A549 treated with AZD9567 at 1 μM for 4 hours (cell line): ENCODE measurements around the gene GNAI2. TPM values are rescaled to one million over a fixed set of nuclear protein-coding genes. Genes with fewer than 3 reads are reported as not detected.

ENCODE experiments used
- total RNA-seq: library from RNA; stranded (reverse); fragments of 200-300 nt; extraction: Qiagen RNA extraction; gene quantifications from 5 replicates; pipeline ENCODE4 v1.2.3, GENCODE V29; 2022; ENCODE audit not compliant: insufficient read depth

The GNAI2 gene
- 37.0 to 49.5 TPM (median 48.2 TPM) in 5 replicates for total RNA-seq

DNA sequence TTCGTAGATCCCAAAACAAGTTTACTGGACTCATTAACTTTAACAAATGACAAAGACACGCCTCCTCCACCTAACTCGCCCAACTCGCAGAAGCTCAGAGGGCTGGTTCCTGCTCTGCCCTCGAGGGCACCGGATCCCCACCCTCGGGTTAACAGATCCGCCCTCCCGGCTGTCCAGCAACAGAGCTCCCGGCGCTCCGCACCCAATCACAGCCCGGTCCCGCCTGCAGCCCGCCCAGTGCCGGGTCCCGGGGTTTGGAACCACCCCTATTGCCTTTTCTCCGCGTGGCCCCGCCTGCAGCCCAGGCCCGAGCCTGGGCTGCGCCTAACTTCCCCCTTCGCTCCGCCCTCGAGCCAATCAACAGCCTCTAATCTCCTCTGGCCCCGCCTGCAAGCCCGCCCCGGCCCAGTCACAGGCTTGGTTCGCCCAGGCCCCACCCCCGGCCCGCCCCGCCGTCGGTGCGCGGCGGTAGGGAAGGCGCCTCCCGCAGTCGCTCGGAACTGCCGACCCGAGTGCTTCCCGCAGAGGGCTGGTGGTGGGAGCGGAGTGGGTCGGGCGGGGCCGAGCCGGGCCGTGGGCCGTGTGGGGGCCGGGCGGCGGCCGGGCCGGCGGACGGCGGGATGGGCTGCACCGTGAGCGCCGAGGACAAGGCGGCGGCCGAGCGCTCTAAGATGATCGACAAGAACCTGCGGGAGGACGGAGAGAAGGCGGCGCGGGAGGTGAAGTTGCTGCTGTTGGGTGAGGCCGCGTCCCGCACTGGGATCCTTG lies at the start of gene GNAI2:
Gene GNAI2 (plus strand): TSS at position 489 of the 768 bp plus-strand sequence. CDS start 132 bp downstream, at position 621.

DNA sequence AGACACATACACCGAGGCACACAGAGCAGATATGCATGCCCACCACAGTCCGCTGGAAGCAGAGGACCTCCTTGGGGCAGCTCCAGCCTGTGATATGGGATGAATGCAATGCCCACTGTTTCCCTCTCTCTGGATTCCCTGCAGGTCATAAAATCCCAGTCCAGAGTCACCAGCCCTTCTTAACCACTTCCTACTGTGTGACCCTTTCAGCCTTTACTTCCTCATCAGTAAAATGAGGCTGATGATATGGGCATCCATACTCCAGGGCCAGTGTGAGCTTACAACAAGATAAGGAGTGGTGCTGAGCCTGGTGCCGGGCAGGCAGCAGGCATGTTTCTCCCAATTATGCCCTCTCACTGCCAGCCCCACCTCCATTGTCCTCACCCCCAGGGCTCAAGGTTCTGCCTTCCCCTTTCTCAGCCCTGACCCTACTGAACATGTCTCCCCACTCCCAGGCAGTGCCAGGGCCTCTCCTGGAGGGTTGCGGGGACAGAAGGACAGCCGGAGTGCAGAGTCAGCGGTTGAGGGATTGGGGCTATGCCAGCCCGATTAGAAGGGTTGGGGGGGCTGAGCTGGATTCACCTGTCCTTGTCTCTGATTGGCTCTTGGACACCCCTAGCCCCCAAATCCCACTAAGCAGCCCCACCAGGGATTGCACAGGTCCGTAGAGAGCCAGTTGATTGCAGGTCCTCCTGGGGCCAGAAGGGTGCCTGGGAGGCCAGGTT lies 44.9 kb upstream of the GNAI2 start, which contains the start of gene GNAT1:
Gene GNAT1 (plus strand): TSS at position 675 of the 725 bp plus-strand sequence. CDS start 116 bp downstream, outside the sequence.

DNA sequence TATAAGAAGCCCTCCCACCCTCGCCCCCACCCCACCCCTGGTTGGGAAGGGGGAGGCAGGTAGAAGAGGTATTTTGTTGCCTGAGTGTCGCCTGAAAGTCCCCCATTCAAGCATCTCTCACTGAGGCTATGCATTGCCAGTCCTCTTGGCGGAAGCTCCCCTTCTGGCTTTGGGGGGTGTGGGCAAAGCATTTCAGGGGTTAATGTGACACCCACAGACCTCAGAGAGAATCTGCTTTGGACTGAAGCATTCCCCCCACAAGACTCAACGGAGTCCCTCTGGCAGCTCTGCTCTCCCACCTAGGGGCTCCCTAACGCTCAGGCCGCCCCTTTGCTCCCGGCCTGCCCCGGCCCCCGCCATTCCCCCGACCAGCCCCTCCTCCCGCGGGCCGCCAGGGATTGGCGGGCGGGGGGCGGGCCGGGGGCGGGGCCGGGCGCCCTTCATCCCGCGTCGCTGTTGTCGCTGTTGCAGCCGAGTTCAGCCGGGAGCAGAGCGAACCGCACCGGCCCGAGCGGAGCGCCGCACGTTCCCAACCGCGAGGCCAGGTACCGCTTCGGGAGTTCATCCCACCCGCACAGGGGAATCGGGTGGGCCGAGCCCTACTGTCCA lies 31.1 kb upstream of the GNAI2 start, which contains the start of gene SLC38A3:
Gene SLC38A3 (plus strand): TSS at position 468 of the 609 bp plus-strand sequence. CDS start 8,929 bp downstream, outside the sequence.

DNA sequence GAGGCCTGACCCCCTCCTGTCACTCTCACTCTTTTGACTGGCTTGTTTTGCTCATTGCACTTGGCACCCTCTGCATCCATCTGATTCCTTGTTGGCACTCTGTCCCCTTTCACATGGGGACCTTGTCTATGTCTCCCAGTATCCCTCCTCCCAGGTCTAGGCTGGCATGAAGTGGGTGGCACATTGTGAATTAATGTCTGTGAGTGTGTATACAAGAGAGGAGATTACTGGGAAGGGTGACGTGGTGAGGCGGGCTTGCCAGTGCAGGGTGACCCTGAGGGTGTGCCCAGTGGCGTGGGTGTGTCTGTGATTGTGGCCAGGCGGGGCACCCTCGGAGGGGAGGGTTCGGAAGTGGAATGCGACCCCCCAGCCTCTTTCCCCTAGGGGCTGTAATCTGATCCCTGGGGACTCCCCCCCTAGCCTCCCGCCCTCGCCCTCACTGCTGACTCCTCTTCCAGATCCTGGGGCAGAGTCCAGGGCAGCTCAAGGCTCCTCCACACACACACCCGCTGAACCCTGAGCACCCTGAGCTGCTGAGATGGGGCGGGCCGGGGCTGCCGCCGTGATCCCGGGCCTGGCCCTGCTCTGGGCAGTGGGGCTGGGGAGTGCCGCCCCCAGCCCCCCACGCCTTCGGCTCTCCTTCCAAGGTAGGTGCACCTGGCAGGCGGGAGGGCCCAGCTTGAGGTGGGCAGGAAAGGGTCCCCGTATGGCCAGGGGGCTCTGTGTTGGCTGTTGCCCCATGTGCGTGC lies 32.9 kb downstream of the GNAI2 start, which contains the start of gene SEMA3B:
Gene SEMA3B (plus strand): TSS at position 445 of the 749 bp plus-strand sequence. CDS start 94 bp downstream, at position 539.

DNA sequence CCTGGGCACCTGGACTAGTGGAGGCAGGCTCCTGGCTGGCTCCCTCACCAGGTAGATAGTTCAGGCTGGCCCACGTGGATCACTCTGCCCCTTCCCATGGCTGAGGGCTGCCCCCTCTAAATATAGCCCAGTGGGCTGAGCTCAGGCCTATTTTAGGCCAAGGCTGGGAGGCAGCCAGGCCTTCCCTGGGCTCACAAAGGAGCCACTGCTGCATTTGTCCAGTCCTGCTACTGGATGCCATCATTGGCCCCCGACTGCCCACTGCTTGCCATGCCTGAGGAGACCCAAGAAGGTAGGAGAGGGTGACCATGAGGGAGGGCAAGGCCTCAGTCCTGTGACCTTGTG lies 42.8 kb downstream of the GNAI2 start, which contains the start of gene LSMEM2:
Gene LSMEM2 (plus strand): TSS at position 208 of the 345 bp plus-strand sequence. CDS start 27 bp downstream, at position 235.

DNA sequence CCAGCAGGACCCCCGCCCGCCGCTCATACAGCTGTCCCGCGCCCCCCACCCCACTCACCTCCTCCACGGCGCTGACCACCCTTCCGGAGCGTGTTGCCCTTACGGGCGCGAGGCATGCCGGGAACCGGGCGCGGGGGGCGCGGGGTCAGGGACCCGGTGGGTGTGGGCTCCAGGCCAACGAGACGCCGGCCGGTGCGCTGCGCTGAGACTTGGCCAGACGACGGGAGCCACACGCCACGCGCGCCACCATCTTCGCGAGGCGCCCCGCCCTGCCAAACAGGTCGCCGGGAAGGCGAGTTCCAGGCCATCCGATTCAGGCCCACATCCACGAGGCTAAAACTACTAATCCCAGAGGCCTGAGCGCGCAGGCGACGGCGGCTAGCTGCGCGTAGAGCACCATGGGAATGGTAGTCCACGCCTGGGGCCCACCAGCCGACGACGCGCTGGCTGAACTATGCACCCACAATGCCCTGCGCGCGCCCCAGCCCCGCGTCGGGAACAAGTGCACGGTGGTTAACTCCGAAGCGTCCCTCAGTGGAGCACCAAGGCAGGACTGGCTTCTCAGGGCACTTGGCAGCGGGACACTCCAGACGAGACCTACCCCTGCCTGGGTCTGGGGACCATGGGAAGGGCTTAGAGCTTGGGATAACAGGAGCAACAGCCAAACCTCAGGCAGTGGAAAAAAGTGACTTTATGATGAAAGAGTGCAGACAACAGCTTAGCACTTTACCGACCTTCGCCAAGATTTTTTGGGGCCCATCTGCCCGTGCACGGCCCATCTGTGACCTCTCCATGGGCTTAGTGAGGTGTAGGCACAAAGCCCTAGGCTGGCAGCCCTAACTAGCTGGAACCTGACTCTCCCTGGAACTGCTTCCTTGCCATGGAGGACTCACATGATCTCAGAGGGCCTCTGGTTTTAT lies 56.4 kb downstream of the GNAI2 start, which contains the start of gene IFRD2:
Gene IFRD2 (minus strand): TSS at position 271 of the 920 bp plus-strand sequence. CDS start 155 bp downstream, at position 116.

DNA sequence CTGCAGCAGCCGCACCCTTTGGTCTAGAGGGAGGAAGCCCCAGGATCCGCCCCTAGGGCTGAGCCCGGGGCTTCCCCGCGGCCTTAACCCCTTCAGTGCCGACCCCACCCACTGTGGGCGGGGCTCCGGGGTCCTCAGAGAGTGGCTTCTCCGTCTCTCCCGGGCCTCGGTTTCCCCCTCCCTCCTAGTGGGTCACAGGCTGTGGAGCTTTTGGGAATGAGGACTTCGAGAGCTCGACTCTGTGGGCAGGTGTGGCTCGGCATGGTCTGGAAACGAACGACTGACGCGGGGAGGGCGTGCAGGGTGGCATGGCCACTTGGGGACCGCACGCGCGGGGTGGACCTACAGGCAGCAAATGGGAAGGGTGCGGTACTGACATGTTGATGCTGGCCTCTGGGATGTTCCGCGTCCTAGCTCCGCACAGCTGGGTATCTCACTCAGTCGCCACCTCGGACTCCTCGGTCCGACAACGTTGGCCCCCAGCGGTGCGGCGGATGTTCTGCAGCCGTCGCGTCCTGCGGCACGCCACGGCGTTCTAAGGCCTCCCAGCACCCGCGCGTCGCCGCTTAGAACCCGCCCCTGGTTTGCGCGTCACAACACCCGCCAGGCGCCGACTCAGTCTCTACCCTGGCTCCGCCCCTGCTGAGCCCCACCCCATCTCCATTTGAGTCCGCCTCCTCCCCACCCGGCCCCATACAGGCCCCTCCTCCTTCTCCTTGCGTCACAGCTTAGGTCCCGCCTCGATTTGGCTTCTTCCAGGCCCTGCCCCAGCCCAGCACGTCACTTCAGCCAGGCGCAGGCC lies 63.0 kb downstream of the GNAI2 start, which contains the start of the genes HYAL3 and NAA80:
Gene HYAL3 (minus strand): TSS at position 570 of the 802 bp plus-strand sequence. CDS start 3,803 bp downstream, outside the sequence.
Gene NAA80 (minus strand): TSS at position 570 of the 802 bp plus-strand sequence. CDS start 1,942 bp downstream, outside the sequence.

DNA sequence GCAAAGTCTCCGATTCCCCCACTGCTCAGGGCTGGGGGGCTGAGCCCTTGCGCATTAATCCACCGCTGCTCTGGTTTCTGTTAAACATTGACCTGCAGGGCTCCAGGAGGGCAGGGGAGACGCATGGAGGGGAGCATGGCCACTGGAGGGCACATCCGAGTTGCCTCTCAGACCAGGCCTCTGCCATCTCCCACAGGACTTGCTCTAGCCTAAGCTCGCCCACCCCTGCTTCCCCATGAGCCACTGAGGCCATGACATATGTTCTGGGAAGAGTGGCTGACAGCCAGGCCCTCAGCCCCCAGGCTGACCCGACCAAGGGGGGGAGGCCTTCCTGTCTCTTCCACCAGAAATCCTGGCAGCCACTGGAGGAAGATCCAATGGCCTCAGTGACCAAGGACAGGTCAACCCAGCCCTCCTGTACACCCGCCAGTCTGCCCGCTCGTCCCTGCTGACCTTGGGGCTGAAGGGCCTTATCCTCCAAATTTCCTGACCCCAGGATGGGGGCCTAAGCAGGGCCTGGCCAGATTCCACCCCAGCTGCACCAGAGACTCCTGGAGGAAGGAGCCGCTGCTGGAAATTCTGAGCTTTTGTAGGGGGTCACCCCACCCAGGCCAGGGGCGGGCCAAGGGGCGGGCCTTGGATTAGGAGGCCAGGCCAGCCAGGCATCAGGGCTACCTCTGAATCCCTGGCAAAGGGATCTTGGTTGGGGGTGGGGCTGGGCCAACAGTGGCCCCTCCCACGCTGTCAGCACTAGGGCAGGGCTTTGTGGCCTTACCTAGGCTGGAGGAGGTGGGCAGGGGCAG lies 67.2 kb downstream of the GNAI2 start, which contains the start of gene HYAL1:
Gene HYAL1 (minus strand): TSS at position 562 of the 803 bp plus-strand sequence. CDS start 618 bp downstream, outside the sequence.

Other genes with a start within 250 kb of the GNAI2 start
- 24.9 to 39.4 TPM (median 39.0 TPM) in 5 replicates for gene RBM5, start 147.3 kb upstream of the GNAI2 start, total RNA-seq
- 9.3 to 14.6 TPM (median 13.9 TPM) in 5 replicates for gene SEMA3F, start 80.9 kb upstream of the GNAI2 start, total RNA-seq
- gene GNAT1, start 44.6 kb upstream of the GNAI2 start, total RNA-seq = not detected in 5 replicates
- gene SLC38A3, start 30.9 kb upstream of the GNAI2 start, total RNA-seq = 0.05 to 0.09 TPM in 2 of 5 replicates, not detected in the others
- 6.3 to 12.7 TPM (median 6.7 TPM) in 5 replicates for gene SEMA3B, start 32.9 kb downstream of the GNAI2 start, total RNA-seq
- 0.07 to 0.08 TPM (median 0.07 TPM) in 4 of 5 replicates, not detected in the other for gene LSMEM2, start 42.9 kb downstream of the GNAI2 start, total RNA-seq
- 64.7 to 88.5 TPM (median 84.1 TPM) in 5 replicates for gene IFRD2, start 56.2 kb downstream of the GNAI2 start, total RNA-seq
- gene HYAL3, start 63.2 kb downstream of the GNAI2 start, total RNA-seq = 6.8 to 10.1 TPM (median 8.3 TPM) in 5 replicates
- 4.3 to 8.6 TPM (median 8.3 TPM) in 5 replicates for gene NAA80, start 63.2 kb downstream of the GNAI2 start, total RNA-seq
- 0.40 to 0.48 TPM (median 0.46 TPM) in 4 of 5 replicates, not detected in the other for gene HYAL1, start 67.4 kb downstream of the GNAI2 start, total RNA-seq
- gene HYAL2, start 86.5 kb downstream of the GNAI2 start, total RNA-seq = 26.8 to 33.6 TPM (median 30.4 TPM) in 5 replicates
- 19.8 to 39.8 TPM (median 36.5 TPM) in 5 replicates for gene TUSC2, start 92.0 kb downstream of the GNAI2 start, total RNA-seq
- 14.4 to 22.0 TPM (median 21.2 TPM) in 5 replicates for gene RASSF1, start 104.6 kb downstream of the GNAI2 start, total RNA-seq
- gene ZMYND10, start 109.5 kb downstream of the GNAI2 start, total RNA-seq = 0.86 to 1.5 TPM (median 1.2 TPM) in 4 of 5 replicates, not detected in the other
- gene NPRL2, start 114.6 kb downstream of the GNAI2 start, total RNA-seq = 13.4 to 15.4 TPM (median 14.4 TPM) in 5 replicates
- 15.1 to 22.0 TPM (median 20.1 TPM) in 5 replicates for gene CYB561D2, start 114.7 kb downstream of the GNAI2 start, total RNA-seq
- gene TMEM115, start 123.3 kb downstream of the GNAI2 start, total RNA-seq = 33.9 to 47.2 TPM (median 45.6 TPM) in 5 replicates